ENCODE measurements around the gene CFAP92.

DNA sequence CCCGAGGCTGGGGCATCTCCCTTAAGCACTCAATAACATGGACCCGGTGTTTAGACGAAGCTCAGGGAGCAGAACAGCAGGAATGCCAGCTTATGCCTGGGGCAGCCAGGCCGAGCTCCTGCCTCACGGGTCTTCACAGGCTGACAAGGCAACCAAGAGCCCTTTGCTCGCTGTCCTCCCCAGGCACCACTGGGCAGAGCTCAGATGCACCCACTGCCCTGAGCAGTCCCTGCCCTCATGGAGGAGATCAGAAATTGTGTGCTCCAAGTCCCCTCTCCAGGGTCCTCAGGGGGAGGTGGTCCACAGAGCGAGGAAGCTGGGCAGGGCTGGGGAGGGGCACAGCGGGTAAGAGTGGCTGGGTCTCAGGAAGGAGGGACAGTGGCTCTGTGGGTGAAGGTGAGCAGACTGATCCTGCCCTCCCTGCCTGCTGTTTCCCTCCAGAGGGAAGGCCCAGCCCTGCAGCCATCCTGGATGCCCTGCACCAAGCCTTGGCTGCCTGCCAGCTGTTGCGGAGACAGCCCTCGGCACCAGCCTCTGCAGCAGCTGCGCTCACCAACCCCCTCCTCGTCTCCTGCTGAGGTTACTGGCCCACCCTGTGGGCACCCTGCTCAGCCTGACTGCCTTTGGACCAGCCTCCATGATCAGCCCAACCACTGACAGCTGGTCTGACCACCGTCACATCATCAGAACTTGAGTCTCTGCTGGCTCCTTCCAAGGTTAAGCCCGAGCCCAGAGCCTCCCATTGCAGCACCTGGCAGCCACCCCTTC, 45.6 kb upstream of the CFAP92 start:
- no peak for TF ChIP-seq POLR2A (IDR thresholded peaks at IDR 0.05; ENCODE audit: low read depth, low read length)
- TF ChIP-seq, protein P1, sequence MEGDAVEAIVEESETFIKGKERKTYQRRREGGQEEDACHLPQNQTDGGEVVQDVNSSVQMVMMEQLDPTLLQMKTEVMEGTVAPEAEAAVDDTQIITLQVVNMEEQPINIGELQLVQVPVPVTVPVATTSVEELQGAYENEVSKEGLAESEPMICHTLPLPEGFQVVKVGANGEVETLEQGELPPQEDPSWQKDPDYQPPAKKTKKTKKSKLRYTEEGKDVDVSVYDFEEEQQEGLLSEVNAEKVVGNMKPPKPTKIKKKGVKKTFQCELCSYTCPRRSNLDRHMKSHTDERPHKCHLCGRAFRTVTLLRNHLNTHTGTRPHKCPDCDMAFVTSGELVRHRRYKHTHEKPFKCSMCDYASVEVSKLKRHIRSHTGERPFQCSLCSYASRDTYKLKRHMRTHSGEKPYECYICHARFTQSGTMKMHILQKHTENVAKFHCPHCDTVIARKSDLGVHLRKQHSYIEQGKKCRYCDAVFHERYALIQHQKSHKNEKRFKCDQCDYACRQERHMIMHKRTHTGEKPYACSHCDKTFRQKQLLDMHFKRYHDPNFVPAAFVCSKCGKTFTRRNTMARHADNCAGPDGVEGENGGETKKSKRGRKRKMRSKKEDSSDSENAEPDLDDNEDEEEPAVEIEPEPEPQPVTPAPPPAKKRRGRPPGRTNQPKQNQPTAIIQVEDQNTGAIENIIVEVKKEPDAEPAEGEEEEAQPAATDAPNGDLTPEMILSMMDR (IDR thresholded peaks at IDR 0.05; ENCODE audit: extremely low read depth in 1 of 2, insufficient read depth in 1 of 2, low read depth in 1 of 2, low read length in 2 of 2): no peak
- TF ChIP-seq JUN (IDR thresholded peaks at IDR 0.05; ENCODE audit: borderline replicate concordance, insufficient read depth, insufficient read length, low read depth): no peak
- no peak for TF ChIP-seq POLR2AphosphoS5 (IDR thresholded peaks at IDR 0.05; ENCODE audit: insufficient read depth, low read depth, low read length)
- TF ChIP-seq, protein P2, sequence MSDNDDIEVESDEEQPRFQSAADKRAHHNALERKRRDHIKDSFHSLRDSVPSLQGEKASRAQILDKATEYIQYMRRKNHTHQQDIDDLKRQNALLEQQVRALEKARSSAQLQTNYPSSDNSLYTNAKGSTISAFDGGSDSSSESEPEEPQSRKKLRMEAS (IDR thresholded peaks at IDR 0.05; ENCODE audit: insufficient read depth, insufficient read length): no peak
- TF ChIP-seq MYC (IDR thresholded peaks at IDR 0.05; ENCODE audit: low read depth, low read length): no peak
- no peak for TF ChIP-seq EZH2 (IDR thresholded peaks at IDR 0.05; ENCODE audit: borderline replicate concordance, low read depth, low read length, severe bottlenecking)
- no peak for TF ChIP-seq GATA2 (IDR thresholded peaks at IDR 0.05; ENCODE audit: insufficient read depth, insufficient read length, low read depth, low read length)
- no peak for TF ChIP-seq FOS (IDR thresholded peaks at IDR 0.05; ENCODE audit: borderline replicate concordance, insufficient read depth, low read length)
